ENCODE results near the gene SSR2.

The SSR2 gene

DNA sequence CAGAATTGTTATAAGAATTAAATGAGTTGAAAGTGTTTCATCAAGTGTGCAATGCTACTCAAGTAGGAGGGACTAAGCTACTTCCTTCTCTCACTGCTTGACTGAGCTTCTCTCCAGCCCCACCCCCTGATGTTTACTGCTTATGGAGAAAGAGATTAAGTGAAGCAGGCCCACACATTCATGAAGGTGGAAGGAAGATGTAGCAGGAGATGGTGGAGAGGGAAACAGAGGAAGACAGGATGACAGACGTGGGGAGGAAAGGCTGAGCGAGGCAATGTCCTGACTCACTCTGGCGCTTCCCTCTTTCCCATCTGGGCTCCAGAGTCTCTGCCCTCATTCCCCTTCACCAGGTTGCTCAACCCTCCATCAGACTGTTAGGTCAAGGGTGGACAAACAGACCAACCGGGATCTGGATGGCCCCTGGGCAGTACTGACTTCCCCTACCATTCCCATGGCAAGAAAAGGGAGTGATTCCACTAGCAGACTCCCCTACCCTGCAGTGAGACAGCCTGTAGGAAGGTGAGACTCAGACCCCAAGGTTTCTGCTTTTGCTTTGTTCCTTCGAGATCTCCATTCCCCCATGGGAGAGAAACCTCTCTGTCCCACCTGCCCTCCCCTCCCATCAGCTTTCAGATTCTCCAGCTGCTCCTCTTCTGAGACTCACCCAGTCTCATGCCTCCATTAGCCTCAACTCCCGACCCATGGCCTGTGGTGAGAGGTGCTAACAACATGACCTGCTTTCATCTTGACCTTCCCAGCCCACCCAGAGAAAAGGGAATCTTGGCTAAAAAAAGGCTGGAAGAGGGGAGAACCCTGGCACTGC lies 39.3 kb downstream of the SSR2 start:
- no peaks in the 10 kb centered on the region for H3K27me3 ChIP-seq (ENCODE audit: control insufficient read depth in 2 of 2, insufficient read depth in 2 of 2, low read length in 2 of 2)
- peak overlapping the region in 1 of 2 donors; percentile 6 for H3K9ac ChIP-seq (ENCODE audit: low read depth in 1 of 2, low read length in 2 of 2)
- peak overlapping the region; percentile 48 to 69 for H3K27ac ChIP-seq (ENCODE audit: low read depth in 2 of 2, low read length in 2 of 2)
- H3K36me3 ChIP-seq (ENCODE audit: control insufficient read depth in 2 of 2, insufficient read depth in 2 of 2, low read length in 2 of 2): peaks cover 3% of the 10 kb centered on the region in 2 donors
- no peaks in the 10 kb centered on the region for H3K9me3 ChIP-seq (ENCODE audit: control insufficient read depth in 2 of 2, low read length in 2 of 2)
- peak overlapping the region; percentile 13 to 26 for H3K4me3 ChIP-seq (ENCODE audit: low read length in 2 of 2)
- H3K4me1 ChIP-seq (ENCODE audit: control insufficient read depth in 2 of 2, insufficient read depth in 2 of 2, low read length in 2 of 2): peaks cover 49 to 53% of the 10 kb centered on the region in 2 donors

DNA sequence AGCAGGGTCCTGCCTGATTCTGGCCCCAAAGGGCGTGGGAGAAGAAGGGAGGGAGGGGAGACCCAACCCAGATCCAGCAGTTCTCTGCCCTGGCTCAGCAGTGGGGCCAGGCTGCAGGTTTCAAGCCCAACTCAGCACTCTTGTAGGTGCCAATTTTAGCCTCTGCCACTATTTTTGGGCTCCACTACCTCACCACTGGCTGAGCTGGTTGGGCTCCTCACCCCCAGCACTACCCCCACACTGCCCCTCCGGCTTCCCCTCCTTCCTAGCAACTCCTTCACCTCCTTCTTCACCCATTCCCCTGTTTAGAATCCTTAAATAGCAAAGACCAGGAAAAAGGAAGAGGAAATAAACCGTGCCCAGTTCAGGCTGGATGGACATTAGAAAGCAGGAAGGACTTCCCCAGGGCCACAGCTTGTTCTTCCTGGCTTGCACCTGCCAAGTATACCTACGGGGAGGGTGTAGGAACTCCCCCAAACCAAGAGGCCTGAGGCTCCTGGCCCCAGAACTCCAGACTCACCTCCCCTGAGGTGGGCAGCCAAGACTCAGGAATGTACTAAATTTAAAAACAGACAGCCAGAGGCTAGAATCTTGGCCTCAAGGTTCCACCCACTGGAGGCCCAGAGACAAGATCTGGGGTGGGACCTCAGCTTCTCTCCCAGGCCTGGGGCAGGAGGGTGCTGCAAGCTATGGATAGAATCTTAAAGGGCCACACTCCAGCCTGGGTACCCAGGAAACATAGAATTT lies 41.0 kb downstream of the SSR2 start:
- Histone ChIP-seq H3K9ac (ENCODE audit: low read depth in 1 of 2, low read length in 2 of 2) (peak overlapping the region; percentile 82 to 83), H3K4me1 (ENCODE audit: control insufficient read depth in 2 of 2, insufficient read depth in 2 of 2, low read length in 2 of 2) (peaks cover 62 to 66% of the 10 kb centered on the region in 2 donors), H3K9me3 (ENCODE audit: control insufficient read depth in 2 of 2, low read length in 2 of 2) (no peaks in the 10 kb centered on the region), H3K36me3 (ENCODE audit: control insufficient read depth in 2 of 2, insufficient read depth in 2 of 2, low read length in 2 of 2) (peaks cover 3% of the 10 kb centered on the region in 2 donors), H3K4me3 (ENCODE audit: low read length in 2 of 2) (peak overlapping the region; percentile 83 to 84), H3K27me3 (ENCODE audit: control insufficient read depth in 2 of 2, insufficient read depth in 2 of 2, low read length in 2 of 2) (no peaks in the 10 kb centered on the region), H3K27ac (ENCODE audit: low read depth in 2 of 2, low read length in 2 of 2) (peak overlapping the region; percentile 87 to 94)

DNA sequence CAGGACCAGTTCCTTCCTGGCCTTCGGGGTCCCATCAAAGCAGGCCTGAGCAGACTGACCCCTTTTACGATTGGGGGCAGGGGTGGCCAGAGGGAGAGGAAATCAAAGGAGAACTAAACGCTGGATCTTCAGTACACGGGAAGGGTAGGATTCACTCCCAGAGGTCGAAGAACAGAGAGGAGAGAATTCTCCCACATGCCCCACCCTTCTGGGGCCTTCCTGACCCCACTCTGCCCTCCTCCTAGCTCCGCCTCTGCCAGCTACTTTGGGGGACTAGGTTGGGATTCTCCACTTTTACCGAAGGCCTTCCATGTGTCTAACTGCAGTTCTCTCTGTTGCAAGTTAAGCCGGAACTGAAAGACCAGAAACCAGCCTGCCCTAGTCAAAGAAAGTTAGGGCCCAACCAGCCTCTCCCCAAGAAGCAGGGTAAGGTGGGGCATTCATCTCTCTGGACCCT lies 41.8 kb downstream of the SSR2 start:
- Histone ChIP-seq H3K9ac (ENCODE audit: low read depth in 1 of 2, low read length in 2 of 2) (peak overlapping the region; percentile 82 to 83), H3K27me3 (ENCODE audit: control insufficient read depth in 2 of 2, insufficient read depth in 2 of 2, low read length in 2 of 2) (no peaks in the 10 kb centered on the region)

GRCh38 chr1:155978325-155978972 lies 42.3 kb downstream of the SSR2 start, which contains the start of gene ARHGEF2:
Gene ARHGEF2 (minus strand): TSS chr1:155978547. CDS start chr1:155978427, 120 bp downstream.
- peak within 1 kb of the TSS; percentile 82 to 83 for H3K9ac ChIP-seq (ENCODE audit: low read depth in 1 of 2, low read length in 2 of 2)
- peak within 1 kb of the TSS; percentile 87 to 94 for H3K27ac ChIP-seq (ENCODE audit: low read depth in 2 of 2, low read length in 2 of 2)
- H3K36me3 ChIP-seq (ENCODE audit: control insufficient read depth in 2 of 2, insufficient read depth in 2 of 2, low read length in 2 of 2): peaks cover under 1 to 5% of the 10 kb centered on the region in 2 donors
- H3K4me1 ChIP-seq (ENCODE audit: control insufficient read depth in 2 of 2, insufficient read depth in 2 of 2, low read length in 2 of 2): peaks cover 61 to 66% of the 10 kb centered on the region in 2 donors
- peak within 1 kb of the TSS; percentile 83 to 84 for H3K4me3 ChIP-seq (ENCODE audit: low read length in 2 of 2)
- no peaks in the 10 kb centered on the region for H3K9me3 ChIP-seq (ENCODE audit: control insufficient read depth in 2 of 2, low read length in 2 of 2)
- H3K27me3 ChIP-seq (ENCODE audit: control insufficient read depth in 2 of 2, insufficient read depth in 2 of 2, low read length in 2 of 2): no peaks in the 10 kb centered on the region

More for the DNA sequence above, 41.8 kb downstream of the SSR2 start:
- no peaks in the 10 kb centered on the region for H3K9me3 ChIP-seq (ENCODE audit: control insufficient read depth in 2 of 2, low read length in 2 of 2)
- peak overlapping the region; percentile 83 to 84 for H3K4me3 ChIP-seq (ENCODE audit: low read length in 2 of 2)
- peak overlapping the region; percentile 87 to 94 for H3K27ac ChIP-seq (ENCODE audit: low read depth in 2 of 2, low read length in 2 of 2)
- H3K4me1 ChIP-seq (ENCODE audit: control insufficient read depth in 2 of 2, insufficient read depth in 2 of 2, low read length in 2 of 2): peaks cover 65 to 70% of the 10 kb centered on the region in 2 donors
- peaks cover 3% of the 10 kb centered on the region in 2 donors for H3K36me3 ChIP-seq (ENCODE audit: control insufficient read depth in 2 of 2, insufficient read depth in 2 of 2, low read length in 2 of 2)

DNA sequence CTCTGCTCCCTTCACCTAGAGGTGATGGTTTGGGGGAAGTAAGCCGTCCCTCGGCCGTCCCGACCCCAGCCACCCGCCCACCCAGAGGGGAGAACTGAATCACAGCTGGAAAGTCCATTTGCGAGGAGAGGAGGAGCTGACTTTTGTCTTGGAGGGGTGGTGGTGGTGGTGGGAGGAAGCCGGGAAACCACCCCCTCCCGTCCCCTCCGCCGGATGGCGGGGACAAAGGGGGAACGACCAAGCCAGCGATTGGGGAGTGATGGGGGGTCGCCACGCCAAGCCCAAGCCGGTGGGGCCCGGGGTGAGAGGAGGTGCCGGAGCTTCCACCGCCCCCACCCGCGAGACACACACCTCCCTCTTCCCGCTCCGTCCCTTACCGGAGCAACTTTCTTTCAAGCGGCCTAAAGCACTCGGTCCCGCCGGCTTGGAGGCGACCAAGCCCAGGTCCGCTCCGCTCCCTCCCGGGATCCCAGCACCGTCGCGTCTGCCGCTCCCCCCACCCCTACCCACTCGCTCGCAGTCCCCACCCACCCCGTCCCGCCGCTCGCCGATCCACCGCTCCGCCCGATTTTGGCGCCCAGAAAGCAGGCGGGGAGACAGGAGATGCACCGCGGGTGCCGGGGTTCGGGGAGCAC lies 42.9 kb downstream of the SSR2 start:
- Histone ChIP-seq H3K27me3 (ENCODE audit: control insufficient read depth in 2 of 2, insufficient read depth in 2 of 2, low read length in 2 of 2) (no peaks in the 10 kb centered on the region), H3K36me3 (ENCODE audit: control insufficient read depth in 2 of 2, insufficient read depth in 2 of 2, low read length in 2 of 2) (peaks cover 0 to 7% of the 10 kb centered on the region in 2 donors), H3K9me3 (ENCODE audit: control insufficient read depth in 2 of 2, low read length in 2 of 2) (no peaks in the 10 kb centered on the region), H3K4me1 (ENCODE audit: control insufficient read depth in 2 of 2, insufficient read depth in 2 of 2, low read length in 2 of 2) (peaks cover 62 to 66% of the 10 kb centered on the region in 2 donors), H3K9ac (ENCODE audit: low read depth in 1 of 2, low read length in 2 of 2) (peak overlapping the region; percentile 82 to 83), H3K4me3 (ENCODE audit: low read length in 2 of 2) (peak overlapping the region; percentile 83 to 84), H3K27ac (ENCODE audit: low read depth in 2 of 2, low read length in 2 of 2) (peak overlapping the region; percentile 87 to 94)

DNA sequence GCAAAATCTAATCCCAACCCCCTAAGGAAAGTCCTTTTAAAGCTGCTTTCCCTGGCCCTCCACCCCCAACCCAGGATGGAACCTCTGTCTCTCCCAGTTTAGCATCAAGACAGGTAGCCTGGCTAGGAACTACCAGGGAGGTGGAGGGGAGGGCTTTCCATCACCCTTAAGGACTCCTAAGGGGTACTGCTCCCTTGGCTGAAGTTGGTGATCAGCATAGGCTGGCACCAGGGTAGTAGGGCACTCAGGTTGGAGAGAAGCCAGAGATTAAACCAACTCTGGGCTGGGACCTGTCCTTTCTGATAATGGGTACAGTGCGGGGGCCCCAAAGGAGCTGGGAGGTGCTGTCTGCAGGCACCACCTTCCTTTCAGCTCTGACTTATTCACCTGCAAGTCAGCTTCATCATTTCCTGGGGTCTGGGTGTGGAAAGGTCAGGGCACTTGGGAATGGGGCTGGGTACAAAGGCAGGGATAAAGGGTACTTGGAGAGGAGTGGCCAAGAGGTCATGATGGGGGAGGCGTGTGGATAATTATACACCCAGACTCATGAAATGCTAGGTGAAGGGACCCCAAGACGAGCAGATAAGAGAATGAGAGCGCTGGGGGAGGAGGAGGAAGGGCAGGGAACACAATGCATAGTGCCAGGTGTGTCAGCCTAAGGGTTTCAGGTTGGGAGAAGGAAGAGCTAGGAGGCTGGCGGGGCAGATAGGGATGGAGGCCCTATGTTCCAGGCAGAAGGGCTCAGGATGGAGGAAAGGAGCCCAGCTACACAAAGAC lies 43.6 kb downstream of the SSR2 start:
- Histone ChIP-seq H3K36me3 (ENCODE audit: control insufficient read depth in 2 of 2, insufficient read depth in 2 of 2, low read length in 2 of 2) (peaks cover 0 to 5% of the 10 kb centered on the region in 2 donors), H3K9ac (ENCODE audit: low read depth in 1 of 2, low read length in 2 of 2) (peak overlapping the region; percentile 82 to 83), H3K4me1 (ENCODE audit: control insufficient read depth in 2 of 2, insufficient read depth in 2 of 2, low read length in 2 of 2) (peaks cover 66 to 69% of the 10 kb centered on the region in 2 donors)

DNA sequence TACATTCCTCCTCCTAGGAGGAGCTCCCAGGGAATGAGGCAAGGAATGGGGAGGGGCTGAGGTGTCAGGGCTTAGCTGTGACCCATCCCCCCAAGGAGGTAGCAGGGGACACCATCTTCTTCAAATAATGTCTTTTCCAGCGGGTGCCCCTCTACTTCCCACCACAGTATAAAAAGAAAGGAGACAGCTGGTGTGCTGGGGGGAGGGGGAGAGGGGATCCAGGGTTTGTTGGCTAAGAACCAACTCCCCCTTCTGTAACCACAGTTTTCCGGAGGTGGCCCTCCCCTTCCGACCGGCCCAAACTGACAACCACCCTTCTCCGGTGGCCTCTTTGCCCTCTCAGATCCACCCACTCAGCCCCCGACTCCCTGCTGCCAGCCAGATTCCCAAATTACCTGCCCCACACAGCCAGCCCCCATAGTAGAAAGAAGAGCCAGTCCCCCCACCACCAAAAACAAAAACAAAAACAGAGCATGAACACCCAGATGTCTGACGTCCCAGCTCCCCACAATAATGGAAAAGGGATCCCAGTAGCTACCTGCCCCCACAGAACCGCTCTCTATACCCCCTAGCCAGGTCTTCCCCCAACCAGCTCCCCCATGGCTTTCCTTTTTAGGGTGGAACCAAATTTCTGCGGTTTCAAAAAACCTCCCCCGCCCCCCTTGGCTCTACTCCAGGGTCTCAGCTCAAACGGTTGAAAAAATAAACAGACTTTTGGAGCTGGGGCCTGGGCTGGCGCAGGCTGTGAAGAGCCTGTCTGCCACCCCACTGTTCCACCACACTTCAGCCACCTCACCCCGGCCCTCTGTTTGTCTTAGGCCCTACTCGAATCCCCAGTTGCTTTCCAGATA lies 44.5 kb downstream of the SSR2 start:
- H3K9me3 ChIP-seq (ENCODE audit: control insufficient read depth in 2 of 2, low read length in 2 of 2): no peaks in the 10 kb centered on the region
- H3K36me3 ChIP-seq (ENCODE audit: control insufficient read depth in 2 of 2, insufficient read depth in 2 of 2, low read length in 2 of 2): peaks cover 0 to 5% of the 10 kb centered on the region in 2 donors
- no peaks in the 10 kb centered on the region for H3K27me3 ChIP-seq (ENCODE audit: control insufficient read depth in 2 of 2, insufficient read depth in 2 of 2, low read length in 2 of 2)
- peaks cover 58 to 67% of the 10 kb centered on the region in 2 donors for H3K4me1 ChIP-seq (ENCODE audit: control insufficient read depth in 2 of 2, insufficient read depth in 2 of 2, low read length in 2 of 2)
- peak overlapping the region; percentile 83 to 84 for H3K4me3 ChIP-seq (ENCODE audit: low read length in 2 of 2)
- peak overlapping the region; percentile 82 to 83 for H3K9ac ChIP-seq (ENCODE audit: low read depth in 1 of 2, low read length in 2 of 2)
- peak overlapping the region; percentile 87 to 94 for H3K27ac ChIP-seq (ENCODE audit: low read depth in 2 of 2, low read length in 2 of 2)

More for the DNA sequence above, 43.6 kb downstream of the SSR2 start:
- H3K27me3 ChIP-seq (ENCODE audit: control insufficient read depth in 2 of 2, insufficient read depth in 2 of 2, low read length in 2 of 2): no peaks in the 10 kb centered on the region
- no peaks in the 10 kb centered on the region for H3K9me3 ChIP-seq (ENCODE audit: control insufficient read depth in 2 of 2, low read length in 2 of 2)
- H3K27ac ChIP-seq (ENCODE audit: low read depth in 2 of 2, low read length in 2 of 2): peak overlapping the region; percentile 87 to 94
- H3K4me3 ChIP-seq (ENCODE audit: low read length in 2 of 2): peak overlapping the region; percentile 83 to 84

- H3K4me3 ChIP-seq (ENCODE audit: low read length in 2 of 2): peak overlapping the region; percentile 68 to 84
- H3K9ac ChIP-seq (ENCODE audit: low read depth in 1 of 2, low read length in 2 of 2): peak overlapping the region; percentile 43 to 82
- H3K27ac ChIP-seq (ENCODE audit: low read depth in 2 of 2, low read length in 2 of 2): peak overlapping the region; percentile 55 to 94
- H3K4me1 ChIP-seq (ENCODE audit: control insufficient read depth in 2 of 2, insufficient read depth in 2 of 2, low read length in 2 of 2): peaks cover 54 to 65% of the 10 kb centered on the region in 2 donors
- no peaks in the 10 kb centered on the region for H3K9me3 ChIP-seq (ENCODE audit: control insufficient read depth in 2 of 2, low read length in 2 of 2)
- no peaks in the 10 kb centered on the region for H3K27me3 ChIP-seq (ENCODE audit: control insufficient read depth in 2 of 2, insufficient read depth in 2 of 2, low read length in 2 of 2)
- H3K36me3 ChIP-seq (ENCODE audit: control insufficient read depth in 2 of 2, insufficient read depth in 2 of 2, low read length in 2 of 2): peaks cover 0 to 5% of the 10 kb centered on the region in 2 donors
These were observed 45.2 kb downstream of the SSR2 start for GRCh38 chr1:155975375-155976061.
